Heart left ventricle (tissue), 16 donors: ENCODE results near the gene CTNND1. TPM values are rescaled to one million over a fixed set of nuclear protein-coding genes. Genes with fewer than 3 reads are reported as not detected.

Experiments
- ATAC-seq, 4 donors: fragments of 200-7000 bp; cut with Tn5 transposase; one replicate each; pipeline ENCODE4 v1.9.1; 2020 to 2022; ENCODE audit warnings: moderate library complexity in 4 of 4, mild to moderate bottlenecking in 3 of 4, moderate number of reproducible peaks in 1 of 4
- DNase-seq, 5 donors: peaks; one replicate each; pipeline ENCODE4 v3.0.0-alpha.2; 2020
- H3K27ac ChIP-seq, 12 donors: fragments of 200-600 bp; sonication (generic) in 4 of 12; one replicate each; pipeline versions ENCODE4 v1.5.0 to v1.8.0; 2016 to 2022; ENCODE audit warnings: mild to moderate bottlenecking in 2 of 12
- H3K27me3 ChIP-seq, 9 donors: fragments of 200-600 bp; sonication (generic) in 2 of 9; one replicate each; pipeline versions ENCODE4 v1.5.1 to v1.8.0; 2016 to 2022; ENCODE audit warnings: mild to moderate bottlenecking in 3 of 9
- H3K36me3 ChIP-seq, 9 donors: fragments of 200-600 bp; sonication (generic) in 2 of 9; one replicate each; pipeline versions ENCODE4 v1.5.0 to v1.8.0; 2018 to 2022; ENCODE audit warnings: mild to moderate bottlenecking in 2 of 9
- H3K4me1 ChIP-seq, 12 donors: fragments of 200-600 bp; sonication (generic) in 4 of 12; one replicate each; pipeline versions ENCODE4 v1.5.0 to v1.8.0; 2016 to 2022; ENCODE audit warnings: mild to moderate bottlenecking in 3 of 12
- H3K4me3 ChIP-seq, 12 donors: fragments of 200-600 bp; sonication (generic) in 4 of 12; one replicate each; pipeline versions ENCODE4 v1.5.0 to v1.8.0; 2017 to 2022; ENCODE audit warnings: mild to moderate bottlenecking in 9 of 12, moderate library complexity in 4 of 12
- H3K9me3 ChIP-seq, 12 donors: fragments of 200-600 bp; sonication (generic) in 4 of 12; one replicate each; pipeline versions ENCODE4 v1.5.0 to v1.8.0; 2016 to 2022; ENCODE audit warnings: mild to moderate bottlenecking in 1 of 12
- POLR2A ChIP-seq, 2 donors: fragments of 450-650 bp; IDR thresholded peaks; one replicate each; pipeline ENCODE4 v1.6.1; 2017; ENCODE audit warnings: antibody characterized with exemption in 2 of 2, mild to moderate bottlenecking in 2 of 2, moderate library complexity in 2 of 2
- WGBS, 4 donors: extraction: QIAGEN DNeasy Blood & Tissue Kit in 2 of 4; methylation state at CpG; one replicate each; pipeline versions ENCODE4 v1.1.5 to v1.1.7; 2013 to 2018; 5-methylcytosine and 5-hydroxymethylcytosine counted together
- intact Hi-C, 10 donors: fragments of 100-400 bp; cut with DNase I; formaldehyde crosslinking; loops; one replicate each; pipeline versions ENCODE4 v1.11.1 to v1.14.2; 2022
- polyA plus RNA-seq, 2 donors: library from polyadenylated mRNA; stranded (reverse); fragments of 200-250 nt; gene quantifications; one replicate each; pipeline ENCODE4 v1.2.3, GENCODE V29; 2013
- total RNA-seq, 9 donors: library from RNA; depleted of rRNA in 2 of 9; stranded (reverse); fragments of >200 nt in 2 of 9; fragmentation: NEBNext Ultra II Directional in 3 of 9; extraction: Animal tissue kit (Norgen Biotek cat#: 25700) in 3 of 9; gene quantifications; one replicate each; pipeline versions ENCODE4 v1.1.0 to v1.2.4, GENCODE V29; 2016 to 2023
- TF ChIP-seq, protein P1 (sequence below), 12 donors: fragments of 200-600 bp; sonication (generic) in 4 of 12; IDR thresholded peaks; one replicate each; pipeline versions ENCODE4 v1.5.0 to v1.8.0; 2018 to 2022; ENCODE audit warnings: antibody characterized with exemption in 12 of 12, mild to moderate bottlenecking in 5 of 12
- donor health status: ischemic (EF 13 %, LVEDD 7.1; RV severe dilation, severe dysfunction).
- donor health status: healthy with polysubstance abuse.
- donor health status: DM: no; HTN: yes; CAD: no.
- donor health status: DM: no; HTN: no; CAD: no.
- donor health status: ischemic (EF 25% LVEDD 6.9; RV normal size, moderate dysfunction).
- donor health status: ischemic (EF 25% LVEDD 5.7; RV mildly dilated, moderate dysfunction).
- donor health status: healthy.
- donor health status: DM: yes; HTN: yes; CAD: no.
- donor health status: ischemic (EF 35%, LVEDD 5.7; RV mildly dilated, moderate dysfunction).
- donor health status: nonischemic (EF 11% LVEDD 7.7; RV severe dilation, severe dysfunction).
- donor health status: DM: yes; HTN: yes; CAD: no.
- donor health status: PGD.
- donor health status: ischemic (EF 29% LVEDD 5.4; RV normal size, mild dysfunction).
- donor health status: nonischemic (EF 23%, LVEDD 6.1; RV moderate dilation, normal function).

The CTNND1 gene
- total and polyA plus RNA-seq, 11 donors = 19.7 to 105 (median 58.6) TPM

DNA sequence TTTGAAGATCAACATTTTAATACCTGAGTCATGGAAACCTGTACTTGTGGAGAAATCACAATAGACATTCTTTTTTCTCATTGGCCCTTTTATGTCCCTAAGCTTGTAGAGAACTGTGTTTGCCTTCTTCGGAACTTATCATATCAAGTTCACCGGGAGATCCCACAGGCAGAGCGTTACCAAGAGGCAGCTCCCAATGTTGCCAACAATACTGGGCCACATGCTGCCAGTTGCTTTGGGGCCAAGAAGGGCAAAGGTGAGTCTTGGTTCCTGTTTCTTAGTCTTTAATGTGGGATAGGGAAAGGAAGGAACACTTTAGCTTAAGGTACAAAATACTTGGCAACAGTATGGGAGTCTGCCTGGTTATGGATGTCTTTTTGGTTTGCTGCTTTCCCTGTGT, 44.2 kb downstream of the CTNND1 start:
- 42 to 60% (median 57%) methylated on average over 3 of the region's 3 CpGs for WGBS, 4 donors
- peak in 2 of 5 donors; percentile 37 to 44 for DNase-seq
- peak; percentile 57 to 83 (median 66) for ATAC-seq
- Histone ChIP-seq H3K4me3 (no peak overlapping the region), H3K36me3 (peaks cover 5 to 100% (median 92%) of the 10 kb centered on the region in 9 donors), H3K9me3 (no peaks in the 10 kb centered on the region), H3K27ac (peak overlapping the region in 10 of 12 donors; percentile 1 to 70 (median 16)), H3K4me1 (peaks cover 0 to 50% (median 25%) of the 10 kb centered on the region in 12 donors), H3K27me3 (no peaks in the 10 kb centered on the region)
- TF ChIP-seq POLR2A (IDR thresholded peaks at IDR 0.05) = no peak
- TF ChIP-seq, protein P1, sequence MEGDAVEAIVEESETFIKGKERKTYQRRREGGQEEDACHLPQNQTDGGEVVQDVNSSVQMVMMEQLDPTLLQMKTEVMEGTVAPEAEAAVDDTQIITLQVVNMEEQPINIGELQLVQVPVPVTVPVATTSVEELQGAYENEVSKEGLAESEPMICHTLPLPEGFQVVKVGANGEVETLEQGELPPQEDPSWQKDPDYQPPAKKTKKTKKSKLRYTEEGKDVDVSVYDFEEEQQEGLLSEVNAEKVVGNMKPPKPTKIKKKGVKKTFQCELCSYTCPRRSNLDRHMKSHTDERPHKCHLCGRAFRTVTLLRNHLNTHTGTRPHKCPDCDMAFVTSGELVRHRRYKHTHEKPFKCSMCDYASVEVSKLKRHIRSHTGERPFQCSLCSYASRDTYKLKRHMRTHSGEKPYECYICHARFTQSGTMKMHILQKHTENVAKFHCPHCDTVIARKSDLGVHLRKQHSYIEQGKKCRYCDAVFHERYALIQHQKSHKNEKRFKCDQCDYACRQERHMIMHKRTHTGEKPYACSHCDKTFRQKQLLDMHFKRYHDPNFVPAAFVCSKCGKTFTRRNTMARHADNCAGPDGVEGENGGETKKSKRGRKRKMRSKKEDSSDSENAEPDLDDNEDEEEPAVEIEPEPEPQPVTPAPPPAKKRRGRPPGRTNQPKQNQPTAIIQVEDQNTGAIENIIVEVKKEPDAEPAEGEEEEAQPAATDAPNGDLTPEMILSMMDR (IDR thresholded peaks at IDR 0.05) = no peak
- intact Hi-C loops = loop anchor here in 3 of 10 donors (10.0 kb wide), 4 partner anchors 141 to 709 kb away; partner anchors contain the start of genes UBE2L6 (in 1 of the 3) and ZDHHC5 (in 1 of the 3)

DNA sequence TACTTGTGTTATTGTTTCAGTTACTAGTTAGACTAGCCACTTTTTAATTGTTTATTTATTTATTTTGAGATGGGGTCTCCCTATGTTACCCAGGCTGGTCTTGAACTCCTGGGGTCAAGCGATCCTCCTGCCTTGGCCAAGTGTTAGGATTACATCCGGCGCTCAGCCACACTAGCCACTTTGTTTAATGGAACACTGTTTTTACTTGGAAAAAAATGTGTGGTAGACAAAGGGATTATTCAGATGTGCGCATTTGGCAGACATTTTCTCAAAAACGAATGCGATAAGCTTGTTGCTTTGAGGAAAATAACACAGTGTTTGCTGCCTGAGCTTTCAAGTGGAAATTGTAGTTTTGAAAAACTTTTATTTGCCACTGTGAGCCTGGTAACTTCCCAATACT, 51.0 kb downstream of the CTNND1 start:
- Histone ChIP-seq H3K36me3 (peaks cover 5 to 100% (median 100%) of the 10 kb centered on the region in 9 donors), H3K27me3 (no peaks in the 10 kb centered on the region), H3K4me1 (no peaks in the 10 kb centered on the region), H3K27ac (no peak overlapping the region), H3K9me3 (no peaks in the 10 kb centered on the region), H3K4me3 (no peak overlapping the region)
- DNase-seq (no peak), ATAC-seq (no peak)
- WGBS, 4 donors = 87 to 93% (median 90%) methylated on average over 6 of the region's 6 CpGs
- TF ChIP-seq, protein P1 (IDR thresholded peaks at IDR 0.05) = no peak
- no peak for TF ChIP-seq POLR2A (IDR thresholded peaks at IDR 0.05)
- intact Hi-C loops = loop anchor here in 3 of 10 donors (10.0 kb wide), 2 partner anchors 268 to 702 kb away; no protein-coding TSS in a partner anchor

DNA sequence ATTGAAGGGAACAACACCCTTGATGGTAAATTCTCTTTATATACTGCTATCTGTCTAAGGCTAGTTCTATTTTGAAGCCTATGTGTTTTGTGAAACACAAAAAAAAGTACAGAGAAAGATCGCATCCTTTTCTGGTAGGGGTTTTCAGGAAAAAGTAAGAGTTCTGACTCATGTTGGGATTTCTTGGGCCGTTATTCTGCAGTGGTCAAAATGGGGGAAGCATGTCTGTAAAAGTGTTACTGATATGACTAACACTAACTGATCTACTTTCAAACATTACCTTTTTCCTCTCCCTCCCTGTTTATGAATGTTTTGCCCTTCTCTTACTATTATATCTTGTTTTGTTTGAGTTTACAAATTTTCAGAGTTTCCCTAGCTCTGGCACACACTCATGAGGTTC, 53.9 kb downstream of the CTNND1 start:
- peaks cover 0 to 12% (median 0%) of the 10 kb centered on the region in 12 donors for H3K4me1 ChIP-seq
- no peaks in the 10 kb centered on the region for H3K27me3 ChIP-seq
- no peak for TF ChIP-seq POLR2A (IDR thresholded peaks at IDR 0.05)
- TF ChIP-seq, protein P1 (IDR thresholded peaks at IDR 0.05) = no peak
- no peaks in the 10 kb centered on the region for H3K9me3 ChIP-seq
- H3K27ac ChIP-seq = no peak overlapping the region
- ATAC-seq = no peak
- peaks cover 0 to 98% (median 84%) of the 10 kb centered on the region in 9 donors for H3K36me3 ChIP-seq
- intact Hi-C loops = loop anchor here in 3 of 10 donors (10.0 kb wide), 2 partner anchors 271 to 699 kb away; no protein-coding TSS in a partner anchor
- no peak for DNase-seq
- no peak overlapping the region for H3K4me3 ChIP-seq
- WGBS, 4 donors = 75 to 89% (median 82%) methylated on average over 2 of the region's 2 CpGs

DNA sequence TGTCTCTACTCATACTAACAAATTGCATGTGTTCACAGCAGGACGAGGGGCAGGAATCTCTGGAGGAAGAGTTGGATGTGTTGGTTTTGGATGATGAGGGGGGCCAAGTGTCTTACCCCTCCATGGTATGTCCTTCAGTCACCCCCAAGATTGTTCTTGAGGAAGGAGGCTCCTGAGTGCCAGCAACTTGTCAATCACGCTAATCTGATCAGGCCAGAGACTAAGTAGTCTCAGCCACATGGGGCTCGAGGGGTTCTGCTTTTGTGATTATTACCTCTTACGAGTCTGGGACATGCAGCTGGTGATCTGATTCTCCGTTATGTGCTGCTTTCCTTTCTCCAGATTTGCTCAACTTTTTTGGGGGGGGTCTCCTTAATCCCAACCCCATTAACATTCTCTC, 54.3 kb downstream of the CTNND1 start:
- no peak overlapping the region for H3K4me3 ChIP-seq
- peaks cover 0 to 97% (median 80%) of the 10 kb centered on the region in 9 donors for H3K36me3 ChIP-seq
- H3K9me3 ChIP-seq = no peaks in the 10 kb centered on the region
- intact Hi-C loops = loop anchor here in 3 of 10 donors (10.0 kb wide), 2 partner anchors 271 to 699 kb away; no protein-coding TSS in a partner anchor
- H3K27me3 ChIP-seq = no peaks in the 10 kb centered on the region
- H3K4me1 ChIP-seq = peaks cover 0 to 12% (median 0%) of the 10 kb centered on the region in 12 donors
- DNase-seq (no peak), ATAC-seq (no peak)
- no peak overlapping the region for H3K27ac ChIP-seq
- TF ChIP-seq, protein P1 (IDR thresholded peaks at IDR 0.05) = no peak
- TF ChIP-seq POLR2A (IDR thresholded peaks at IDR 0.05) = no peak
- 66 to 77% (median 76%) methylated on average over 5 of the region's 5 CpGs for WGBS, 4 donors
